ENCODE measurements around the gene BMPR2. TPM values are rescaled to one million over a fixed set of nuclear protein-coding genes. Genes with fewer than 3 reads are reported as not detected.
A peak's percentile ranks its signal among the peaks of the same experiment; 100 is the strongest.

Gene BMPR2
- total and polyA plus RNA-seq, 2 donors from 2014 or later: 12.5 to 66.9 TPM

DNA sequence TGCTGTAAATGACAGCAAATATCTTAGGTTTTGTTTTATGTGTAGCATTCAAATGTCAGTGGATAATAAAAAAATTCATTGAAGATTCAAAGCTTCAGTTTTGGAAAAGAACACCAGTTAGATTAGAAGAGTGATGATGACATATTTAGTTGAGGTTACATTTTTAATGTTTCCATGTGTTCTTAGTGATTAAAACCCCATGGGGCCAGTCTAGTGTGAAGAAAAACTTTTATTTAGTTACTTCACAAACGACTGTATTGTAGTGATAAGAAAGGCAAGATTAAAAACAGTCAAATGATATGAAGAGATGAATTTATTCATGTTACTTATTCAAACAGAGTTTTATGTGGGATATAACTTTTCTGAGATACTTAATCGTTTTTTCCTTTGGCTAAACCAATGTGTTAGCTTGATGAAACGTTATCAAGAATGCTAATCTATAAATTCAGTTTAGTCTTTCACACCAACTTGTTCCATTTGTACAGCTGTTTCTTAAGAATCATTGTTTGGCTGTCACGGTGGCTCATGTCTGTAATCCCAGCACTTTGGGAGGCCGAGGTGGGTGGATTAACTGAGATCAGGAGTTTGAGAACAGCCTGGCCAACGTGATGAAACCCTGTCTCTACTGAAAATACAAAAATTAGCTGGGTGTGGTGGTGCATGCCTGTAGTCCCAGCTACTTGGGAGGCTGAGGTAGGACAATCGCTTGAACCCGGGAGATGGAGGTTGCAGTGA is 11.6 kb downstream of the BMPR2 start:
- no peaks in the 10 kb centered on the region for H3K4me1 ChIP-seq (ENCODE audit: control insufficient read depth in 2 of 3, insufficient read depth in 2 of 3, low read depth in 1 of 3, low read length in 3 of 3)
- H3K27me3 ChIP-seq (ENCODE audit: control insufficient read depth, insufficient read depth, low read length): no peaks in the 10 kb centered on the region
- no peak overlapping the region for H3K9ac ChIP-seq (ENCODE audit: low read length in 3 of 3)
- DNase-seq (no peak), FAIRE-seq (no peak)
- TF ChIP-seq, protein P1, sequence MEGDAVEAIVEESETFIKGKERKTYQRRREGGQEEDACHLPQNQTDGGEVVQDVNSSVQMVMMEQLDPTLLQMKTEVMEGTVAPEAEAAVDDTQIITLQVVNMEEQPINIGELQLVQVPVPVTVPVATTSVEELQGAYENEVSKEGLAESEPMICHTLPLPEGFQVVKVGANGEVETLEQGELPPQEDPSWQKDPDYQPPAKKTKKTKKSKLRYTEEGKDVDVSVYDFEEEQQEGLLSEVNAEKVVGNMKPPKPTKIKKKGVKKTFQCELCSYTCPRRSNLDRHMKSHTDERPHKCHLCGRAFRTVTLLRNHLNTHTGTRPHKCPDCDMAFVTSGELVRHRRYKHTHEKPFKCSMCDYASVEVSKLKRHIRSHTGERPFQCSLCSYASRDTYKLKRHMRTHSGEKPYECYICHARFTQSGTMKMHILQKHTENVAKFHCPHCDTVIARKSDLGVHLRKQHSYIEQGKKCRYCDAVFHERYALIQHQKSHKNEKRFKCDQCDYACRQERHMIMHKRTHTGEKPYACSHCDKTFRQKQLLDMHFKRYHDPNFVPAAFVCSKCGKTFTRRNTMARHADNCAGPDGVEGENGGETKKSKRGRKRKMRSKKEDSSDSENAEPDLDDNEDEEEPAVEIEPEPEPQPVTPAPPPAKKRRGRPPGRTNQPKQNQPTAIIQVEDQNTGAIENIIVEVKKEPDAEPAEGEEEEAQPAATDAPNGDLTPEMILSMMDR (IDR thresholded peaks at IDR 0.05; ENCODE audit: borderline replicate concordance, extremely low read depth, insufficient read depth): no peak
- peak overlapping the region in 1 of 2 donors; percentile 14 for H3K27ac ChIP-seq (ENCODE audit: low read depth in 2 of 2, low read length in 2 of 2)
- no peak overlapping the region for H3K4me3 ChIP-seq (ENCODE audit: low read length in 3 of 3)
- no peaks in the 10 kb centered on the region for H3K9me3 ChIP-seq (ENCODE audit: control insufficient read depth in 2 of 3, insufficient read depth in 1 of 3, low read length in 3 of 3)
- intact Hi-C loops (cut with DNase I): no loop called here
- no peaks in the 10 kb centered on the region for H3K36me3 ChIP-seq (ENCODE audit: control insufficient read depth in 2 of 3, insufficient read depth in 3 of 3, low read length in 3 of 3)

DNA sequence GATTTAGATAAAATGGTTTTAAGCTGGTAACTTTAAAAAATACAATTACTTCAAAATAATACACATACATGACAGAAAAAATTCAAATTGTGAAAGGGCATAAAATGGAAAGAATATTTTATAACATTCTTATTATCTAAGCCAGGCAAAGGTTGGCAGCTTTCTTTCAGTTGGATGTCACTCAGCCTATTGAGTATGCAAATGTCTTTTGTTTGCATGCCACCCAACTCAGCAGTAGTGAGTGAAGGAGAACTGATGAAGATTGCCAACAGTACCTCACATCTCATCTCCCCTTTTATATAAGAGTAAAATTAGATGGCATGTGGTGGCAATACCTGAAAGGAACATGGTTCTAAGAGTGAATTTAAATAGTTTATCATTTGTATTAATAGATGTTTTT is 24.8 kb downstream of the BMPR2 start:
- Histone ChIP-seq H3K9ac (ENCODE audit: low read length in 3 of 3) (no peak overlapping the region), H3K9me3 (ENCODE audit: control insufficient read depth in 2 of 3, insufficient read depth in 1 of 3, low read length in 3 of 3) (no peaks in the 10 kb centered on the region), H3K36me3 (ENCODE audit: control insufficient read depth in 2 of 3, insufficient read depth in 3 of 3, low read length in 3 of 3) (no peaks in the 10 kb centered on the region), H3K27me3 (ENCODE audit: control insufficient read depth, insufficient read depth, low read length) (no peaks in the 10 kb centered on the region), H3K4me3 (ENCODE audit: low read length in 3 of 3) (no peak overlapping the region), H3K4me1 (ENCODE audit: control insufficient read depth in 2 of 3, insufficient read depth in 2 of 3, low read depth in 1 of 3, low read length in 3 of 3) (no peaks in the 10 kb centered on the region), H3K27ac (ENCODE audit: low read depth in 2 of 2, low read length in 2 of 2) (no peak overlapping the region)
- TF ChIP-seq, protein P1 (IDR thresholded peaks at IDR 0.05; ENCODE audit: borderline replicate concordance, extremely low read depth, insufficient read depth): no peak
- FAIRE-seq: no peak
- intact Hi-C loops (cut with DNase I): no loop called here
- no peak for DNase-seq

DNA sequence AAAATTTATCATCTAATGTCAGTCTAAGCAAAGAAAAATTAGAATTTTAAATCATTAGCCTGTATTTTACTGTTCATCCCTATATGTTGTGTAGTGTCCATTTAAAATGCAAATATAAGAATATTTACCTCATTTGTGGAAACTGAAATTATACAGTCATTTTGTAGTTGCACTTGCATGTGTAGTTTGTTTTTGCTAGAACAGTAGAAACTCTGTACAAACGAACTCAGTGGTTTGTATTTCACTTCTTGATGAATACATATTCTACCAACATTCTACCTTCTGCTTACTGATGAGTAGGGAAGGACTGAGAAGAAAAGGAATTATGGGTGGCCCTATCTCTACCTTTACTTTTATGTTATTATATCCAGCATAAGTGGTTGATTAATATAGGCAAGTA is 29.7 kb downstream of the BMPR2 start:
- TF ChIP-seq, protein P1 (IDR thresholded peaks at IDR 0.05; ENCODE audit: borderline replicate concordance, extremely low read depth, insufficient read depth): no peak
- Histone ChIP-seq H3K9me3 (ENCODE audit: control insufficient read depth in 2 of 3, insufficient read depth in 1 of 3, low read length in 3 of 3) (no peaks in the 10 kb centered on the region), H3K9ac (ENCODE audit: low read length in 3 of 3) (no peak overlapping the region), H3K36me3 (ENCODE audit: control insufficient read depth in 2 of 3, insufficient read depth in 3 of 3, low read length in 3 of 3) (no peaks in the 10 kb centered on the region), H3K27me3 (ENCODE audit: control insufficient read depth, insufficient read depth, low read length) (no peaks in the 10 kb centered on the region), H3K4me3 (ENCODE audit: low read length in 3 of 3) (no peak overlapping the region), H3K4me1 (ENCODE audit: control insufficient read depth in 2 of 3, insufficient read depth in 2 of 3, low read depth in 1 of 3, low read length in 3 of 3) (peaks cover 0 to 2% (median 0%) of the 10 kb centered on the region in 3 donors), H3K27ac (ENCODE audit: low read depth in 2 of 2, low read length in 2 of 2) (no peak overlapping the region)
- intact Hi-C loops (cut with DNase I): no loop called here
- FAIRE-seq (no peak), DNase-seq (no peak)

Data from kidney (tissue), 14 donors.